MV-4-11 (cell line): ENCODE measurements around the gene RCBTB2.
A peak's percentile ranks its signal among the peaks of the same experiment; 100 is the strongest.
"Not testable (repeated sequence)": the region's sequence is repeated elsewhere in the genome, so short reads cannot be mapped to it uniquely, and the experiment has no call there.

Experiments
- DNase-seq: peaks from one replicate; lab custom pipeline; 2025; lab: John Stamatoyannopoulos, UW

Gene RCBTB2

GRCh38 chr13:48532506-48533499 is at the start of gene RCBTB2:
Gene RCBTB2, minus strand, starts transcription at chr13:48533080. Its CDS starts 11,141 bp downstream, at chr13:48521939.
- peak; percentile 98 for DNase-seq

GRCh38 chr13:48582084-48582483 is 49.2 kb upstream of the RCBTB2 start:
- DNase-seq, result no peak

GRCh38 chr13:48580896-48581295 is 48.0 kb upstream of the RCBTB2 start:
- no peak for DNase-seq

GRCh38 chr13:48580185-48580803 is 47.4 kb upstream of the RCBTB2 start:
- DNase-seq, result peak; percentile 66

- DNase-seq, result not testable (repeated sequence)
Measured at GRCh38 chr13:48579919-48580180, 47.0 kb upstream of the RCBTB2 start.

GRCh38 chr13:48579165-48579918 is 46.5 kb upstream of the RCBTB2 start:
- DNase-seq, result peak; percentile 99

GRCh38 chr13:48578516-48579164 is 45.8 kb upstream of the RCBTB2 start:
- peak; percentile 38 for DNase-seq

GRCh38 chr13:48576448-48577010 is 43.6 kb upstream of the RCBTB2 start:
- no peak for DNase-seq

GRCh38 chr13:48575031-48575430 is 42.2 kb upstream of the RCBTB2 start:
- peak; percentile 88 for DNase-seq

- DNase-seq, result peak; percentile 70
Measured at GRCh38 chr13:48574041-48574796, 41.3 kb upstream of the RCBTB2 start.

- peak; percentile 29 for DNase-seq
Measured at GRCh38 chr13:48573213-48574007, 40.5 kb upstream of the RCBTB2 start.

- DNase-seq, result peak; percentile 72
Measured at GRCh38 chr13:48571126-48571913, 38.4 kb upstream of the RCBTB2 start.

GRCh38 chr13:48570216-48570828 is 37.4 kb upstream of the RCBTB2 start:
- peak; percentile 28 for DNase-seq

GRCh38 chr13:48569104-48569666 is 36.3 kb upstream of the RCBTB2 start:
- no peak for DNase-seq

- DNase-seq, result no peak
Measured at GRCh38 chr13:48568370-48569103, 35.7 kb upstream of the RCBTB2 start.

GRCh38 chr13:48567515-48568369 is 34.9 kb upstream of the RCBTB2 start:
- DNase-seq, result peak; percentile 91

GRCh38 chr13:48564056-48564455 is 31.2 kb upstream of the RCBTB2 start:
- DNase-seq, result no peak
